Esophagus squamous epithelium (tissue), 5 donors: ENCODE measurements around the gene CNTNAP2. TPM values are rescaled to one million over a fixed set of nuclear protein-coding genes. Genes with fewer than 3 reads are reported as not detected.

Source experiments
- DNase-seq: peaks from one replicate; lab custom pipeline; 2025; lab: John Stamatoyannopoulos, UW
- H3K27ac ChIP-seq, 4 donors: fragments of 200-600 bp; sonication (generic); one replicate each; pipeline ENCODE4 v1.5.1; 2016 to 2019; ENCODE audit warnings: mild to moderate bottlenecking in 1 of 4
- H3K27me3 ChIP-seq, 4 donors: fragments of 200-600 bp; sonication (generic); 1 replicate in 3 of 4; 2 replicates in 1 of 4; pipeline versions ENCODE4 v1.5.1 to v1.6.0; 2017 to 2021; ENCODE audit warnings: antibody characterized with exemption in 1 of 4
- H3K36me3 ChIP-seq, 3 donors: fragments of 200-600 bp; sonication (generic); one replicate each; pipeline ENCODE4 v1.5.1; 2016 to 2019
- H3K4me1 ChIP-seq, 3 donors: fragments of 200-600 bp; sonication (generic); one replicate each; pipeline ENCODE4 v1.5.1; 2017 to 2019
- H3K4me3 ChIP-seq, 4 donors: fragments of 200-600 bp; sonication (generic); 1 replicate in 3 of 4; 2 replicates in 1 of 4; pipeline ENCODE4 v1.5.1; 2016 to 2019; ENCODE audit warnings: mild to moderate bottlenecking in 2 of 4, moderate library complexity in 1 of 4
- H3K9me3 ChIP-seq, 3 donors: fragments of 200-600 bp; sonication (generic); one replicate each; pipeline ENCODE4 v1.5.1; 2016 to 2019
- POLR2A ChIP-seq, 4 donors: fragments of 450-650 bp; IDR thresholded peaks; one replicate each; pipeline ENCODE4 v1.6.1; 2017; ENCODE audit warnings: antibody characterized with exemption in 4 of 4, mild to moderate bottlenecking in 4 of 4, moderate library complexity in 3 of 4
- WGBS, 2 donors: methylation state at CpG; one replicate each; pipeline ENCODE4 v1.1.5; 2018; 5-methylcytosine and 5-hydroxymethylcytosine counted together
- intact Hi-C: fragments of 100-400 bp; cut with DNase I; formaldehyde crosslinking; loops from one replicate; pipeline ENCODE4 v1.15.0; 2022
- total RNA-seq, 4 donors: library from RNA; depleted of rRNA; stranded (reverse); fragments of >200 nt; gene quantifications; one replicate each; pipeline ENCODE4 v1.1.0, GENCODE V29; 2016
- TF ChIP-seq, protein P1 (sequence below), 6 experiments: fragments of 450-650 bp in 4 of 6; fragments of 200-600 bp in 2 of 6; sonication (generic) in 2 of 6; IDR thresholded peaks; one replicate each; pipeline ENCODE4 v1.5.1; 2016 to 2019; ENCODE audit warnings: antibody characterized with exemption in 6 of 6, mild to moderate bottlenecking in 4 of 6, moderate library complexity in 4 of 6
- donor health status: DM: yes; HTN: yes; CAD: no.

Gene CNTNAP2
- total RNA-seq, 4 donors from 2014 or later: 0.95 to 2.3 (median 1.2) TPM

DNA sequence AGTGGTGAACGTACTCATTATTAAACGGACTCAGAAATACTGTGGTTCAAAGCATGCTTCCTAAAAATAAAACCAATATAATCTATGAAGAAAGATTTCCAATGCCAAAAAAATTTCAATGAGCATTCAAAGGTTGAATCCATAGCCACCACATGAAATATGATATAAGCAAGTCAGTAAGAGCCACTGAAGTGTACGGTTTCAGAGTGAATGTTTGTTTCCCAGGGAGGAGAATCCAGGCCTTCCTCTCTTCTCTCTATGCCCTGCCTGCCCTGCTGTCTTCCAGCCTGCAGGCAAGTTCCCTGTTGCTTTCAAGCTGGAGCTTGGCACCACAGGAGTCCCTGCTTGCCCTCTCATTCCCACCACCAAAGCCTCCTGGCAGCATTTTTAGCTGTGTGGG lies 1302.4 kb downstream of the CNTNAP2 start:
- TF ChIP-seq POLR2A (IDR thresholded peaks at IDR 0.05): no peak
- TF ChIP-seq, protein P1, sequence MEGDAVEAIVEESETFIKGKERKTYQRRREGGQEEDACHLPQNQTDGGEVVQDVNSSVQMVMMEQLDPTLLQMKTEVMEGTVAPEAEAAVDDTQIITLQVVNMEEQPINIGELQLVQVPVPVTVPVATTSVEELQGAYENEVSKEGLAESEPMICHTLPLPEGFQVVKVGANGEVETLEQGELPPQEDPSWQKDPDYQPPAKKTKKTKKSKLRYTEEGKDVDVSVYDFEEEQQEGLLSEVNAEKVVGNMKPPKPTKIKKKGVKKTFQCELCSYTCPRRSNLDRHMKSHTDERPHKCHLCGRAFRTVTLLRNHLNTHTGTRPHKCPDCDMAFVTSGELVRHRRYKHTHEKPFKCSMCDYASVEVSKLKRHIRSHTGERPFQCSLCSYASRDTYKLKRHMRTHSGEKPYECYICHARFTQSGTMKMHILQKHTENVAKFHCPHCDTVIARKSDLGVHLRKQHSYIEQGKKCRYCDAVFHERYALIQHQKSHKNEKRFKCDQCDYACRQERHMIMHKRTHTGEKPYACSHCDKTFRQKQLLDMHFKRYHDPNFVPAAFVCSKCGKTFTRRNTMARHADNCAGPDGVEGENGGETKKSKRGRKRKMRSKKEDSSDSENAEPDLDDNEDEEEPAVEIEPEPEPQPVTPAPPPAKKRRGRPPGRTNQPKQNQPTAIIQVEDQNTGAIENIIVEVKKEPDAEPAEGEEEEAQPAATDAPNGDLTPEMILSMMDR (IDR thresholded peaks at IDR 0.05): no peak
- Histone ChIP-seq H3K27me3 (no peaks in the 10 kb centered on the region), H3K36me3 (no peaks in the 10 kb centered on the region), H3K9me3 (no peaks in the 10 kb centered on the region), H3K4me1 (no peaks in the 10 kb centered on the region), H3K27ac (no peak overlapping the region), H3K4me3 (no peak overlapping the region)
- no peak for DNase-seq
- 73 to 78% methylated on average over 3 of the region's 3 CpGs for WGBS, 2 donors
- intact Hi-C loops: no loop called here

DNA sequence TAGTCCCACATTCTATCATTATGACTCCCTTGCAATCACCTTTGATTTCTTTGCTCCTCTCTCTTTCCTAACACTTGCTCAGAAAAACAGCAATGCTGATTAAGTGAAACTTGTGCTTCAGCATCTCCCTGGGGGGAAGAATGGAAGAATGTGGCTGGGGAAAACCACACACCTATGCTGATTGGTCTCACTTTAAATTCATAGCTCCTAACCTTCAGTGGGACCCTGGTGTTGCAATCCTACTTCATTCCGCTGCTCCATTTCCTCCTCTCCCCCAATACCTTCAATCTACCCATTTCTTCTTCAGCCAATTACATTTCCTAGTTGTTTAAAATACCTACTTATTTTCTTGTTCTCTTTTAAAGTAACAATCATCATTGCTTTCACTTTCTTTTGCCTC lies 1307.3 kb downstream of the CNTNAP2 start:
- no peak for DNase-seq
- TF ChIP-seq, protein P1 (IDR thresholded peaks at IDR 0.05): no peak
- TF ChIP-seq POLR2A (IDR thresholded peaks at IDR 0.05): no peak
- WGBS, 2 donors: 72 to 85% methylated on average over 1 of the region's 1 CpG
- H3K27ac ChIP-seq: no peak overlapping the region
- intact Hi-C loops: no loop called here
- H3K4me1 ChIP-seq: no peaks in the 10 kb centered on the region
- no peak overlapping the region for H3K4me3 ChIP-seq
- peaks cover 0 to 8% (median 0%) of the 10 kb centered on the region in 3 donors for H3K9me3 ChIP-seq
- no peaks in the 10 kb centered on the region for H3K27me3 ChIP-seq
- no peaks in the 10 kb centered on the region for H3K36me3 ChIP-seq

DNA sequence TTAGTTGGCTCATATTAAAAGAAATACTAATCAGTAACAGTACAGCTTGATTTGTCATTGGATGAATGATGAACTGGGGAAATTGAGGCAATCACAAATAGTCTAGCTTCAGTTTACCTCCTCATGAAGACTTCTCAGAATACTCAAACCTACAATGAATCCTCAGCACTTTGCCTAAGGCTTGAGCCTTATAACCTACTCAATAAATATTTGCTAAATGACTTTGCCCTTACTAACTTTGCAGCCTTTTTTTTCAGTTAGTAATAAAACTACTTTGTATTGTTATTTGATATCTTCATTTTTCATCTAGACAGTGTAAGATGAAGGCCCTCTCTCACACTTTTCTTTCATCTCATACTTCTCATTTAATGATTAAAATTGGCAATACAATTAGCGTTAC lies 1311.5 kb downstream of the CNTNAP2 start:
- H3K27me3 ChIP-seq: no peaks in the 10 kb centered on the region
- DNase-seq: no peak
- no peak overlapping the region for H3K4me3 ChIP-seq
- no peaks in the 10 kb centered on the region for H3K36me3 ChIP-seq
- 86 to 100% methylated on average over 1 of the region's 1 CpG for WGBS, 2 donors
- no peak overlapping the region for H3K27ac ChIP-seq
- intact Hi-C loops: no loop called here
- no peaks in the 10 kb centered on the region for H3K4me1 ChIP-seq
- TF ChIP-seq, protein P1 (IDR thresholded peaks at IDR 0.05): no peak
- TF ChIP-seq POLR2A (IDR thresholded peaks at IDR 0.05): no peak
- peaks cover 0 to 8% (median 0%) of the 10 kb centered on the region in 3 donors for H3K9me3 ChIP-seq

DNA sequence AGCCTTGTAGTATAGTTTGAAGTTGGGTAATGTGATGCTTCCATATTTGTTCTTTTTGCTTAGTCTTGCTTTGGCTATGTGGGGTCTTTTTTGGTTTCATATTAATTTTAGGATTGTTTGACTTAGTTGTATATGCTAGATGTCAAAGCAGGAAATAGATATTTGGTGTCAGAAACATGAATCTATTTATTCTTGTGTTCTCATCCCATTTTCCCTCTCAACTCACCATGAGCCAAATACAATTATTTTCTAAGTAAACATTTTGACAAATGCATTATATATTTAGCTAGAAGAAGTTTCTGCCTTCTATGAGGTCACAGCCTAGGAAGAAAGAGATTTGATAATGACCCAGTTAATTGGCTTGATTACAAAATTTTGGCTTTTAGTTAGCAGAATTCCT lies 1313.4 kb downstream of the CNTNAP2 start:
- Histone ChIP-seq H3K27ac (no peak overlapping the region), H3K27me3 (no peaks in the 10 kb centered on the region), H3K4me1 (no peaks in the 10 kb centered on the region), H3K4me3 (no peak overlapping the region), H3K36me3 (no peaks in the 10 kb centered on the region), H3K9me3 (peaks cover 0 to 8% (median 0%) of the 10 kb centered on the region in 3 donors)
- TF ChIP-seq POLR2A (IDR thresholded peaks at IDR 0.05): no peak
- TF ChIP-seq, protein P1 (IDR thresholded peaks at IDR 0.05): no peak
- DNase-seq: no peak
- intact Hi-C loops: no loop called here

DNA sequence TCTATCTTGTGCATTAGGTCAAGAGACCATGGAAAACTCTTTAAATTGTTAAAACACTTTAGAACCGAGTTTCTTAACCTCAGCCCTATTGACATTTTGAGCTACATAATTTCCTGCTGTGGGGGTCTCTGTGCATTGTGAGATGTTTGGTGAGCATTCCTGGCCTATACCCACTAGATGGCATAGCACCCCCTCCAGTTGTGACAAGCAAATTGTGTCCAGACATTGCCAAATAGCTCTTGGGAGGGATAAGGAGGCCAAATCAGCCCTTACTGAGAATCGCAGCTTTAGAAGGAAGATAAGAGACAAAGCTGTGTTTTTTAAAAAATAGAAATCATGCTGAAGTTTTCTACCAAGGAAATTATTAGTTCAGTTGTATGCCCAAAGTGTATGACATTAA lies 1315.5 kb downstream of the CNTNAP2 start:
- Histone ChIP-seq H3K27ac (no peak overlapping the region), H3K4me1 (no peaks in the 10 kb centered on the region), H3K4me3 (no peak overlapping the region), H3K36me3 (no peaks in the 10 kb centered on the region), H3K9me3 (peaks cover 0 to 5% (median 0%) of the 10 kb centered on the region in 3 donors), H3K27me3 (no peaks in the 10 kb centered on the region)
- WGBS, 2 donors: 48 to 55% methylated on average over 2 of the region's 2 CpGs
- DNase-seq: no peak
- intact Hi-C loops: no loop called here
- TF ChIP-seq, protein P1 (IDR thresholded peaks at IDR 0.05): no peak
- no peak for TF ChIP-seq POLR2A (IDR thresholded peaks at IDR 0.05)
